Activated CD8-positive, alpha-beta T cell treated with anti-CD3 and anti-CD28 coated beads for 36 hours (primary cell): Measurements from ENCODE around the gene DCAF6. TPM values are rescaled to one million over a fixed set of nuclear protein-coding genes. Genes with fewer than 3 reads are reported as not detected.

ENCODE experiments used
- ATAC-seq: fragments of 200-7000 bp; cut with Tn5 transposase; one replicate; pipeline ENCODE4 v1.10.0; 2021; ENCODE audit warnings: mild to moderate bottlenecking, moderate library complexity
- CTCF ChIA-PET: fragments of 350-600 bp; sonication (Branson Sonifier 250); formaldehyde crosslinking; loops from one replicate; lab custom pipeline; 2021; ENCODE audit warnings: antibody characterized with exemption; lab: Charles Lee
- POLR2A ChIA-PET: fragments of 350-600 bp; sonication (Branson Sonifier 250); formaldehyde crosslinking; loops from one replicate; lab custom pipeline; 2021; ENCODE audit warnings: antibody characterized with exemption; lab: Charles Lee
- DNase-seq: peaks from one replicate; pipeline ENCODE4 v3.0.0-alpha.2; 2020
- H3K27ac Mint-ChIP-seq: one replicate; pipeline ENCODE4 v1.8.0; 2021; ENCODE audit warnings: mild to moderate bottlenecking, mixed read lengths
- H3K27me3 Mint-ChIP-seq: one replicate; pipeline ENCODE4 v1.8.0; 2021; ENCODE audit warnings: mixed read lengths
- H3K36me3 Mint-ChIP-seq: one replicate; pipeline ENCODE4 v1.8.0; 2021; ENCODE audit warnings: low read depth, mixed read lengths
- H3K4me1 Mint-ChIP-seq: one replicate; pipeline ENCODE4 v1.8.0; 2021; ENCODE audit warnings: low read depth, mixed read lengths
- H3K4me3 Mint-ChIP-seq: one replicate; pipeline ENCODE4 v1.8.0; 2021; ENCODE audit warnings: mild to moderate bottlenecking, moderate library complexity, mixed read lengths
- H3K9me3 Mint-ChIP-seq: one replicate; pipeline ENCODE4 v1.8.0; 2021; ENCODE audit warnings: mixed read lengths
- intact Hi-C: fragments of 100-400 bp; cut with micrococcal nuclease; formaldehyde crosslinking; loops from one replicate; pipeline ENCODE4 v1.10.0; 2022
- total RNA-seq, 2 experiments: library from RNA; stranded (reverse); gene quantifications; one replicate each; pipeline ENCODE4 v1.2.3, GENCODE V29; 2021
- TF ChIP-seq, protein P1 (sequence below): fragments of 200-600 bp; IDR thresholded peaks from one replicate; pipeline ENCODE4 v1.8.0; 2022; ENCODE audit warnings: antibody characterized with exemption, mild to moderate bottlenecking

DCAF6 gene
- total RNA-seq, 2 experiments from 2014 or later: 21.6 to 22.6 TPM

DNA sequence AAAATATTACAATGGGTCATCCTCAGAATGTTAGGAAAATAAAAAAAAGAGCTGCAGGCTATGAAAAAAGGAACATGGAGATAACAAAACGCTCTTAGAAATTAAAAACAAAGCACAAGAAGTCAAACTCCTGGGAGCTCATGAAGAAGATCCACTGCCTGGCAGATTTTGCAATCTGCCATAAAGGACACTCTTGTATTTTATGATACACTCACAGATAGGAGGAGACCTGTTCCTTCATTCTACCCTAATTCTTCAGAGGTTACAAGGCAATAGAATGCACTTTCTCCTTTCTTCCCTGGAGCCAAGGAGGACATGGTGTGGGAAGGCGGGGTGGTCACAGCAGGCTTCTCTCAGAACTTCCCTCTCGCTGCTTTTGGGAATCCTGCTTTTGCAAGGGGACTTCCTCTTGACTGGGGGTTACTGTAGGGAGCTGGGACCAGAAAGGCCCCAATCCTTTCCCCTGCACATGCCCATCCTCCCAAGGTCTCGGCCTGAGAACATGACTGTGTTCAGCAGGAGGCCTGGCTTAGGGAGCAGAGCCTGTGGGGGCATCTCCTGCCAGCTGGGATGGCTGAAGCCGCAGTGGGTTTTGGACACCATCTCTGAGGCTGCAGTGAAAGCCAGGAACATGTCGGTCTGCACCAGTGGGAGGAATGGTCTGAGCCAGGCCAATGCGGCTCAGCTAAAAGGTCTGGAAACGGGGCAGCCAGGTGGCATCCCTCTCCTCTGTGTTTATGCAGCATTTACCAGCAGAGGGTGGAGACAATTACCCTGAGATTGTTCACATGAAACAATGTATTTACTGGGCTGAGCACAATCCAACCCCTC is 155.5 kb downstream of the DCAF6 start:
- H3K36me3 Mint-ChIP-seq: no peaks in the 10 kb centered on the region
- TF ChIP-seq, protein P1, sequence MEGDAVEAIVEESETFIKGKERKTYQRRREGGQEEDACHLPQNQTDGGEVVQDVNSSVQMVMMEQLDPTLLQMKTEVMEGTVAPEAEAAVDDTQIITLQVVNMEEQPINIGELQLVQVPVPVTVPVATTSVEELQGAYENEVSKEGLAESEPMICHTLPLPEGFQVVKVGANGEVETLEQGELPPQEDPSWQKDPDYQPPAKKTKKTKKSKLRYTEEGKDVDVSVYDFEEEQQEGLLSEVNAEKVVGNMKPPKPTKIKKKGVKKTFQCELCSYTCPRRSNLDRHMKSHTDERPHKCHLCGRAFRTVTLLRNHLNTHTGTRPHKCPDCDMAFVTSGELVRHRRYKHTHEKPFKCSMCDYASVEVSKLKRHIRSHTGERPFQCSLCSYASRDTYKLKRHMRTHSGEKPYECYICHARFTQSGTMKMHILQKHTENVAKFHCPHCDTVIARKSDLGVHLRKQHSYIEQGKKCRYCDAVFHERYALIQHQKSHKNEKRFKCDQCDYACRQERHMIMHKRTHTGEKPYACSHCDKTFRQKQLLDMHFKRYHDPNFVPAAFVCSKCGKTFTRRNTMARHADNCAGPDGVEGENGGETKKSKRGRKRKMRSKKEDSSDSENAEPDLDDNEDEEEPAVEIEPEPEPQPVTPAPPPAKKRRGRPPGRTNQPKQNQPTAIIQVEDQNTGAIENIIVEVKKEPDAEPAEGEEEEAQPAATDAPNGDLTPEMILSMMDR: no peak
- DNase-seq (no peak), ATAC-seq (no peak)
- POLR2A ChIA-PET: interaction anchor here (0.9 to 1.6 kb wide), 2 partner anchors 8 to 102 kb away, joined by 4 read pairs; no protein-coding TSS in a partner anchor
- H3K27ac Mint-ChIP-seq: no peak overlapping the region
- H3K27me3 Mint-ChIP-seq: no peaks in the 10 kb centered on the region
- CTCF ChIA-PET: interaction anchor here (0.7 to 5.9 kb wide), 5 partner anchors 9 to 53 kb away, joined by 3 to 45 read pairs (median 4); no protein-coding TSS in a partner anchor
- no peak overlapping the region for H3K4me3 Mint-ChIP-seq
- no peaks in the 10 kb centered on the region for H3K4me1 Mint-ChIP-seq
- H3K9me3 Mint-ChIP-seq: no peaks in the 10 kb centered on the region
- intact Hi-C loops: no loop called here

DNA sequence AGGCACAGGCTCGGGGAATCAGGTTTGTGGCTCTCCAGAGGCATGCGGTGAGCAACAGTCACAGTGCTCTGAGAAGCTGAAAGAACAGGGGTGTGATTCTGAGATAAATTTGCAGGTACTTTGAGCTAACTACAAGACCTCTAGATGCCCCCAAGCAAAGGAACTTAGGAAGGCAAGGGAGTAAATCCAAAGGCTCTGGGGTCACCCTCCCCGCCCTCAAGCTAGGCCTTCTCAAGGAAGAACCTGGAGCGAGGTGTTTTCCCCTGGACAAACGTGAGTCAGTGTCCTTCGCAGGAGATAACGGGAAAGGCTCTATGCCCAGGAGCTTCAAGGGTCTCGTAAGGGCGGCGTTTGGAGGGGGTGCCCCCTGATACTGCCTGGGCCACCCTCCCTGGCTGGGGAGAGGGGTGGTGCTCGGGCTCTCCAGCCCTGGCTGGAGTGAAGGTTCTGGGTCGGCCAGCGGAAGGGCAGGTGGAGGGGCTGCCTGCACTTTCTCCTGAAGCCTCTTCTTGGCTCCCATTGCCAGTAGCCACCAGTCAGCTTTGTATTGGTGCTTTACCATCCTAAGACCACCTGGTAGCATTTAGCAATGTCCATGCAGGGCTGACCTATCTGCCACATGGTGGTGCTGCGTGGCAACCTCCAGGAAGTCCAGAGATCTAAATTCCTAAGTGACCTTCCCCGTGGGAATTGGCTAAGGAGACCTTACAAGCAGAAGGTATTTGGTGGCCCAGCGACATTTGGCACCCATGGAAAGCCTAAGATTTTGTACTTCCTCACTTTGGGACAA is 156.3 kb downstream of the DCAF6 start:
- Mint-ChIP-seq H3K27me3 (no peaks in the 10 kb centered on the region), H3K27ac (no peak overlapping the region), H3K4me3 (no peak overlapping the region), H3K4me1 (no peaks in the 10 kb centered on the region), H3K36me3 (no peaks in the 10 kb centered on the region), H3K9me3 (no peaks in the 10 kb centered on the region)
- CTCF ChIA-PET: interaction anchor here (1.6 to 5.9 kb wide), 2 partner anchors 10 to 53 kb away, joined by 5 to 45 read pairs; no protein-coding TSS in a partner anchor
- DNase-seq (no peak), ATAC-seq (no peak)
- POLR2A ChIA-PET: interaction anchor here (0.9 to 1.6 kb wide), 2 partner anchors 9 to 103 kb away, joined by 4 read pairs; no protein-coding TSS in a partner anchor
- intact Hi-C loops: no loop called here
- TF ChIP-seq, protein P1: no peak

DNA sequence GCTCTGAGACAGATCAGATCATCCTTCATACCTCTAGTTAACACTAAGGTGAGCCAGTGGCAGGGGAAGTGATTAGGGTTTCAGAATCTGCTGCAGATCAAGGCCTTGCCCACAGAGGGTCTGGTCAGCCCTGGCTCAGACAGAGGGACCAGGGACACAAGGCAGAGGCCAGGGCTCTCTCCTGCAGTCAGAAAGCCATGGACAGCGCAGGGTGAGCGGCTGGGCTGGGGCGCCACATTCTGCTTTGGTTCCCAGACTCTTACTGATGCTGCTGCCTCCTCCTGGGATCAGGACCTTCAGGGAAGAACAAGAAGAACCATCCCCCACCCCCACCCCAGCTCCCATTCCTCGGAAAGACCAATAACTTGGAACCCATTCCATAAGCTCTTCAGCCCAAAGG is 157.1 kb downstream of the DCAF6 start:
- no peak for ATAC-seq
- Mint-ChIP-seq H3K27ac (no peak overlapping the region), H3K4me3 (no peak overlapping the region), H3K27me3 (no peaks in the 10 kb centered on the region), H3K9me3 (no peaks in the 10 kb centered on the region), H3K36me3 (no peaks in the 10 kb centered on the region), H3K4me1 (no peaks in the 10 kb centered on the region)
- ChIA-PET POLR2A (no interaction called here), CTCF (interaction anchor here (1.6 to 5.9 kb wide), 3 partner anchors 8 to 52 kb away, joined by 5 to 45 read pairs (median 7); no protein-coding TSS in a partner anchor)
- DNase-seq: no peak
- intact Hi-C loops: no loop called here
- TF ChIP-seq, protein P1: no peak

DNA sequence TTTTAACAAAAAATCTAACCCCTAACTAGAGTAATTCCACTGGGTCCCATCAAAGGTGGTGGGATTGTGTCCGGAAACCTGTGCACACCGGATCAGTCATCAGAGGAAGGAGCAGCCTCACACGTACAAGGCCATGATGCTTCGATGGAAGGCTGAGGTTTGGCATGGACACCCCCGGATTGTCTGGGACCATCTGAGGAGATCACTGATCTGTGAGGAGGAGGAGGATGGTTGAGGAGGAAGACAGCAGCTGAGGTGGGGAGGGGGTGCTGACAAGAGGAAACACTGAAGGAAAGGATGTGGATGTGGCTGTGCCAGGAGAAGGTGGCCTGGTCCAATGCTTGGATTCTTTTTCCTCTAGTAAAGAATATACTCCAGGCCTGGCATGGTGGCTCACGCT is 159.0 kb downstream of the DCAF6 start:
- TF ChIP-seq, protein P1: no peak
- Mint-ChIP-seq H3K9me3 (no peaks in the 10 kb centered on the region), H3K4me3 (no peak overlapping the region), H3K27ac (no peak overlapping the region), H3K27me3 (no peaks in the 10 kb centered on the region), H3K4me1 (no peaks in the 10 kb centered on the region), H3K36me3 (no peaks in the 10 kb centered on the region)
- no peak for ATAC-seq
- intact Hi-C loops: no loop called here
- ChIA-PET POLR2A (no interaction called here), CTCF (interaction anchor here (0.6 to 5.9 kb wide), 5 partner anchors 10 to 49 kb away, joined by 3 to 45 read pairs (median 3); no protein-coding TSS in a partner anchor)
- no peak for DNase-seq
